ENCODE data around the gene DYNLT1.
"Not testable (repeated sequence)": the region's sequence is repeated elsewhere in the genome, so short reads cannot be mapped to it uniquely, and the experiment has no call there.

The DYNLT1 gene

DNA sequence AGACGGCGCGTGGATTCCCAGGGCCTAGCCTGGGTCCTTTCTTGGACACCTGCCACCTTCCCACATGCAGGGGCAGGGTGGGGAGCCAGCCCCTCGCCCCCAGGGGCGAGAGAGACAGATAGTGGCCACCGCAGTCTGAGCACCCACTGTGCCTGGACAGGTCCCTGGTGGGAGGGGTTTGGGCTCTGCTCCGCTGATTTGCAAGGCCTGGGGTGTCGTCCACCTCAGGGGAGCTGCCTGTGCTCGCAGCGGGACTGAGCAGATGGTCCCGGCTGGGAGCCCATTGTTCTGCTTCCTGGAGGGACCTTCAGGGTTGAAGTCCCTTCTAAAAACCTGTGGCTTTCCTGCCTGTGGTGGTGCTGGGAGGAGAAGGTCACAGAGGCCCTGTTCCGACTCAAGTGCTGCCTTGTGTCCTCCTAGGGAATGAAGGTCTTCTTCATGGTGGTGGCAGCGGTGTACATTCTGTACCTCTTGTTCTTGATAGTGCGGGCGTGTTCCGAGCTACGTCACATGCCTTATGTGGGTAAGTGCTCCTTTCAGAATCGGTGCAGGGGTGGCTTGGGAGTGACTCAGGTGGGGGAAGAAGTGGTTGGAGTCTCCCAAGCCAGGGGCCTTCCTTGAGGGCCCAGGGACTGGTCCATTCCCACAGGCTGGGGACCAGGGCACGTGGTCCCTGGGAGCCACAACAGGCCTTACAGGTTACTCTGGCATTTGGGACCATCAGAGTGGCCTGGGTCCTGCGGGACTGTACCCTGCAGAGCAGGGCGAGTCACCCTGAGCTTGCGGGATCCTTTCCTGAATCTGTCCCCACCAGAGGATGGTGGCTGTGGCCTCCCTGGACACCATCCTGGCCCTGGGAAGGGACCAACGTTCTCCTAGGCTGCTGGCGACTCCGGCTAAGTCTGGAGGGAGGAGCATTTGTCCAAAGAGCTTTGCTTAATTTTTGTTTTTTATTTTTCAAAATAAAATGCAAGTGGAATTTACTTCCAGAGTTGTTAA, 19.6 kb downstream of the DYNLT1 start:
- in situ Hi-C loops (cut with HindIII; ENCODE audit: low sequenced_read_pairs), result loop anchor here (5.0 kb wide), 1 partner anchor 67 kb away; no protein-coding TSS in a partner anchor

DNA sequence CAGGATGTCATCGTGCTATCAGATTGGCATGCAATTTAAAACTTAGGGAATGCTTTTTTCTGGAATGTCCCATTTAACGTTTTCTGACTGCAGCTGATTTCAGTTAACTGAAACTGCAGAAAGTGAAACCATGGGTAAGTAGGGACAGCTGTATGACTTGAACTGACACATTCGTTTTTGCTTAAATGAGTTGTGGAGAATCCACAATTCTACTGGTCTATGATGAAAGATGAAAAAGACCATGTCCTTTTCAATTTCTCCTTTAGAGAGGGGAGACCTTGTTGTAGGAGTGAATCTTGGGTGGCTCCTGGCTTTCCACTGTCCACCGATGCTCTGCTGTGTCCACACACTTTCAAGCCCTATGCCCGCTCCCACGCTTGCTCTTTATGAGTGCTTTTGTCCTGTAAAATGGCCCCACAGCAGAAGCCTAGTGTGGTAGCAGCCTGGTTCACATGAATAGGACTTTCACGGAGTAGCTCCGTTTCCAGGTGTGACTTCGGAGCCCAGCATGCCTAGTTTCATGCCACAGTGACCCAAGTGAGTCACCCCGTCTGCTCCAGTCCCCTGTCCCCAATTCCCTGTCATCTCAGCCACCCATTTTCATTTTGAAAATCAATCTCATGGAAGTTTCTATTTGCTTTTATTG, 21.9 kb downstream of the DYNLT1 start:
- in situ Hi-C loops (cut with HindIII; ENCODE audit: low sequenced_read_pairs), result no loop called here

DNA sequence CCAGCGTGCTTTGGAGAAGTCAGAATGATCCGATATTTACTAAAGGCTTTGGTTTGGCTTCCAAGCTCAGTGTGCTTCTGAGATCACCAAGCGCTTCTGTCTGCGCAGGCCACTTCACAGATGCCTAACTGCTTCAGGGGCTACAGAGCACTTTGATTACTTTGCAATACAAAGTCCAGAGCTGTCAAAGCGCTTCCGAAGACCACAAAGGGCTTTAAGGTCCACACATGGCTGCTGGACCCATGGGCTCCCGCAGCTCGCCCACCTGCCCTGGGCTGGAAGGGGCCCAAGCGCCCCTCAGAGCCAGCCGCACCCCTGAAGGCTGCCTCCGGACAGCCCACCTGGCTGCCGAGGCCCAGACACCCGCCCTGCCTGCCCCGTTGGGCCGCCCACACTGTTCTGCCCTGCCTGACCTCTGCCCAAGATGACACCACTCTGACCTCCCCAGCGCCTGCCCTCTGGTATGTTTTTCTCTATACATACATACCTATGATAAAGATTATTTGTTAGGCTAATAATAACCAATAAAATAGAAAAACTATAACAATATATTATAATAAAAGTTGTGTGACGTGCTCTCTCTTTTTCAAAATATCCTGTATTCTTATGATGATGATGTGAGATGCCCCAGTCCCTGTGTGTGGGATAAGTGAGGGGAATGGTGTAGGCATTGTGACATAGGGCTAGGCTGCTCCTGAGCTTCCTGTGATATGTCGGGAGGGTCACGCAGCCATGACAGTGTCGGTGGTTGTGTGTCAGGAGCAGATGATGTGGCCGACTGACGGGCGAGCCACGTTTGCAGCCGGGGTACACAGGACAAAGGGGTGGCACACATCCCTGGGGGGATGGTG, 22.6 kb downstream of the DYNLT1 start:
- in situ Hi-C loops (cut with HindIII; ENCODE audit: low sequenced_read_pairs), result no loop called here

DNA sequence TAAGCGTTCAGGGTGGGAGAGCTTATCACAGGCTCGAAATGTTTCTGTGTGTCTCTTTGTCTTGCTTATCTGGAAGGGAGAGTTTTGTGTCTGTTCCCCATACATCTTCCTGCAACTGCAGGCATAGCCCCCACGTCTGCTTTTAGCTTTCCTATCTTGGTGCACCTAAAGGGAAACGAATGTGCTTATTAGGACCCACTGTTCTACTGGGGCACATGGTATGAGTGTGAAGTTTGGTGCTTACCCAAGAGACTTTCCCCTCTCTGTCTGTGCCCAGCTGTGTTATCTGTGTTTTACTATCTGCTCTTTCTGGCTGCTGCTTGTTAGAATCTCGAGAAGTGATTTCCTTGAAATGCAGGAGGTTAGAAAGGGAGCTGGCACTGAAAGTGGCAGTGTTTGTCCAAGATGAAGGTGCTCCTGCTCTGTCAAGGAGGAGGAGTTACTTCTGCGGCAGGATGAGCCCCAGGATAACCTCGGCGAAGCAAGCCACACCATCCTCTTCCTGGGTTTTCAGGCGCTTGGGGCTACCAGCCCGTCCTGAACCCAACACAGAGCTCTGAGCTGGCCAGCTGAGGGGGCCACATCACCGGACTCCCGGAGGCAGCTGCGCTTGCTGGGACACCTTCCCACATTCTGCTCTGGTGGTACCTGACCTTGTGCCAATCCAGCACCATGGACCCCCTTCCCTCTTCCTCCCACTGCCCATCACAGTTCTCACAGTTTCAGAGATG, 23.4 kb downstream of the DYNLT1 start:
- in situ Hi-C loops (cut with HindIII; ENCODE audit: low sequenced_read_pairs), result no loop called here

DNA sequence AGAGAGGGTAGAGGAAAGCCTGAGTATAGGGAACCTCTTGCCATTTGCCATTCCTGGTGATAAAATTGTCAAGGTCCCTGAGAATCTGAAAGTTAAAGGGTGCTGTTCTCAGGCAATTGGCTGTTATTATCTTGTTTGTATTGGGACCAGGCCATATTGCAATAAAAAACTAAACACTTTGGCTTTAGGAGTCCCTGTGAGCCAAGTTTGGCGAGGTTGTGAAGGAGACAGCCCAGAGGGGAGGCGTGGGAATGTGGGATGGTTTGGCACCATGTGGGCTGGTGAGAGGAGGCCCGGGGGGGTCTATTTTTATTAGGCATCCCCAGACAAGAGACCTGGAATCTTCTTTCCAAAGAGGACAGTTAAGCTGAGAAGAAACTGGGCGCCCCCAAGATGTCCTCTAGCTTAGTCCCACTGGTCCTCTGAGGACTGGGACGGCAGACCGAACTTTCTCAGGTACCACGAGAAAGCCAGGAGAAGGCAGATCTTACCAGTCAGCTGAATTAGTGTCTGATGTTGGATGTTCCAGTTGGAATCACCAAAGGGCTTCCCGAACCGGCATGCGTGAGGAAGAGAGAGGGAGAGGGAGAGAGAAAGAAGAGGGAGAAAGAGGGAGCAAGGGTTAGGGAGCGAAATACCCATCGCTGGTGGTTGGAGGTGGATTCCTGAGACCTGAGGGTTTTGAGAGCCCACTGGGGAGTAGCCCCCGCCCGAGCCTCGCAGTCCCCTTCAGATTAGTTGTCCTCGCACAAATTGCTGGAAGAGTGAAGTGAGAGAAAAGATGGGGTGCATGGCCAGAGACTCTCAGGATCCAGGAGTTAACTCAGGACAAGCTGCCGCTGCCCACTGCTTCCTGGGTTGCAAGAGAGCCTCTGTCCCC, 24.4 kb downstream of the DYNLT1 start:
- in situ Hi-C loops (cut with HindIII; ENCODE audit: low sequenced_read_pairs), result no loop called here

DNA sequence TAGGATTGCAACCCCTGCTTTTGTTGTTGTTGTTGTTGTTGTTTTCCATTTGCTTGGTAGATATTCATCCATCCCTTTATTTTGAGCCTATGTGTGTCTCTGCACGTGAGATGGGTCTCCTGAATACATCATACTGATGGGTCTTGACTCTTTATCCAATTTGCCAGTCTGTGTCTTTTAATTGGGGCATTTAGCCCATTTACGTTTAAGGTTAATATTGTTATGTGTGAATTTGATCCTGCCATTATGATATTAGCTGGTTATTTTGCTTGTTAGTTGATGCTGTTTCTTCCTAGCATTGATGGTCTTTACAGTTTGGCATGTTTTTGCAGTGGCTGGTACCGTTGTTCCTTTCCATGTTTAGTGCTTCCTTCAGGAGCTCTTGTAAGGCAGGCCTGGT, 26.3 kb downstream of the DYNLT1 start:
- in situ Hi-C loops (cut with HindIII; ENCODE audit: low sequenced_read_pairs), result not testable (repeated sequence)

DNA sequence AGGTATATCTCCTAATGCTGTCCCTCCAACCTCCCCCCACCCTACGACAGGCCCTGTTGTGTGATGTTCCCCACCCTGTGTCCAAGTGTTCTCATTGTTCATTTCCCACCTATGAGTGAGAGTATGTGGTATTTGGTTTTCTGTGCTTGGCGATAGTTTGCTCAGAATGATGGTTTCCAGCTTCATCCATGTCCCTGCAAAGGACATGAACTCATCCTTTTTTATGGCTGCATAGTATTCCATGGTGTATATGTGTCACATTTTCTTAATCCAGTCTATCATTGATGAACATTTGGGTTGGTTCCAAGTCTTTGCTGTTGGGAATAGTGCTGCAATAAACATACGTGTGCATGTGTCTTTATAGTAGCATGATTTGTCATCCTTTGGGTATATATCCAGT, 29.9 kb downstream of the DYNLT1 start:
- in situ Hi-C loops (cut with HindIII; ENCODE audit: low sequenced_read_pairs), result not testable (repeated sequence)

DNA sequence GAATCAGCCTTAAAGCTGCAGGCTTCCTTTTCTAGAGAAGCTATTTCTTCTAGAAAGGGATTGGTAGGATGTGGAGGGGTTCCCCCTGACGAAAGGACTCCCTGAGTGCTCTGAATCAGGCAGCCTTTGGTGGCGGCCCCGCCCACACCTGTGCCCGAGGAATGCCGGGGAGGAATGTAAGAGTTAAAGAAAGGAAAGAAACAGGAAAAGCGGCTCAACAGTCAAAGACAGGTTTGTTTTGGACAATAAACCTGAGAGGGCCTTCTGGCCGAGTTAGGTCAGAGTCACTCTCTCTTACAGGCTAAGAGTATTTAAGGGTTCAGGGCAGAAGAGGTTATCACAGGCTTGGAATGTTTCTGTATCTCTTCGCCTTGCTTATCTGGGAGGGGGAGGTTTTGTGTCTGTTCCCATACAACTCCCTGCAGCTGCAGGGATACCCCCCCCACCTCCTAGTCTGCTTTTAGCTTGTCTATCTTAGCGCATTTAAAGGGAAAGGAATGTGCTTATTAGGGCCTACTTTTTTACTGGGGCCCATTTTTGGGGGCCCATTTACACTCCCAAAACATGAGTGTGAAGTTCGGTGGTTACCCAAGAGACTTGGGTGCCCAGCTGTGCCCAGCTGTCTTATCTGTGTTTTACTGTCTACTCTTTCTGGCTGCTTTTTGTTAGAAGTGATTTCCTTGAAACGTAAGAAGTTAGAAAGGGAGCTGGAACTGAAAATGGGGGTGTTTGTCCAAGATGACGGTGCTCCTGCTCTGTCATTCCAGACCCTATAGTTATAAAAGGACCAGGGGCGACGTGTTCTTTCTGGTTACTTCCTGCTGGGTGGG, 32.8 kb downstream of the DYNLT1 start:
- in situ Hi-C loops (cut with HindIII; ENCODE audit: low sequenced_read_pairs), result no loop called here

DNA sequence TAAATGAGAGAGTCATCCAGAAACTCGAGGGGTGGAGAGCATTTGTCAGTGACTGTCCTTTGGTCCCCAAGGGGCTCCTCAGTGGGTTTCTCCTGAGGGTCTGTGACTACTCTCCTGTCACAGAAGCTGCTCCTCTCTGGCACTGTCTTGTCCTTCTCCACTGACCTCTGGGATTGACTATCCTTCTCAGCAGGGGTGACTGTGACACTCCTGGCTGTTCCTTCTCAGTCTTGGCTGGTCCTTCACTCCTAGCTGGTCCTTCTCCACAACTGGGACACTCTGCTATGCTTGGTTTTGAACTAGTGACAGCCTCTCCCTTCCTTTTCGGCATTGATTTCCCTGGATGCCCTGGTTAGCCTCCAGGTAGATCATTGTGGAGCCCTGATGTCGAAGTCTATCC, 33.5 kb downstream of the DYNLT1 start:
- in situ Hi-C loops (cut with HindIII; ENCODE audit: low sequenced_read_pairs), result no loop called here

DNA sequence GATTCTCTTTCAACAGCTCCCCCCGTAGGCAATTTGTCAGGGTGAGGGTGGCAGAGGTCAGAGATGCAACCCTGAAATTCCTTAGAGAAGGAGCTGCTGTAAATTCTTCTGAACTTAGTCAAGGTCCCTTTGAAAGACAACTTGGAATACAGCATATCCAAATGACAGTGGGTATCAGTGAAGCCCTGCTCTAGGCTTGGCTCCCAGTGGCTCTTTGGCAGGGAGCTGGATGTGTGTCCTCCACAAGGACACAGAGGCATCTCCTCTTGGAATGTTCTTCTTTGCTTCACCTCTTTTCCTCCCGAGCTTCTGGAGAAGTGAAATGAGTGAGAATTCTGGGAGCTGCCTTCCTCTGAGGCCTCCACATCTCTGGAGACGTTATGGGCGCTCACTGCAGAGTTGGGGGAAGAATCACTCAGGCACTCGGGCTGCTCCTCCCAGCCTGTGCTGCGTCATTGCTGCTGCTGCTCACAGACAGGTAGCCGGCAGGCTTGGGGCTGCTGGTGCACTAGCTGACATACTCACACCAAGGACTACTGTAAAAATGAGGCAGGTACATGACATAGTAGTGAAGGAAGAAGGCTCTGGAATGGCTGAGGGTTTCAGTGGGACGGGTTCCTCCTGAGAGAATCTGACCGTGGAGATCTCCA, 34.1 kb downstream of the DYNLT1 start:
- in situ Hi-C loops (cut with HindIII; ENCODE audit: low sequenced_read_pairs), result no loop called here

DNA sequence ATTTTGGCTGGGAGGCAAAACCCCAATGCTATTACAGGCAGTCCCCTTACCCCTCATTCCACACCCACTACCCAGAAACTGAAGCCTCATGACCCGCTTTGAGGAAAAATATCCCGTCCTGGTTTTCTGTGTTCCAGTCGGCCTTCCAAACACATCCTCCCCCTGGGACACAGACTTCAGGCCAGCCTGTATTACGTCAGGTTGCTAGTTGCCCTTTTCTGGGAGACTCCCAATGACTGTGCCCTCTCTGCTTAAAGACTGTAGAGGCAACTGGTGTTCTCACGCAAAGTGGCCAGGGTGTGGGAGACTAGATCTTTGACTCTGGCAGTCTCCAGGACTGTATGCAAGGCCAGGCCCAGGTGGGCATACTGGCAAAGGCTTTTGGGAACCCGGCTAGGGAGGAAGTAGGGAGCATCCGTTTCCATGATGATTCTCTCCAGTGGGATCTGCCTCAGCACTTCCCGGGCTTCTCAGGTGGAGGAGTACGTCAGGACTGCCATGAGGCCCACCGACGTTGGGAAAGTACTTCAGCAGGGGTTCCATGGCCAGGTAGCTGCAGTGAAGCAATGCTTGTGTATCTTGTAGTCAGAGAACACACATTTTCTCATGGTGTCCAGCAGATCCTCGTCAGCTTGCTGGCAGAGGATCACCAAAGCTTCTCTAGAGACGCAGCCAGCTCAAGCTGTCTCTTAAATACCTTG, 34.9 kb downstream of the DYNLT1 start:
- in situ Hi-C loops (cut with HindIII; ENCODE audit: low sequenced_read_pairs), result no loop called here

DNA sequence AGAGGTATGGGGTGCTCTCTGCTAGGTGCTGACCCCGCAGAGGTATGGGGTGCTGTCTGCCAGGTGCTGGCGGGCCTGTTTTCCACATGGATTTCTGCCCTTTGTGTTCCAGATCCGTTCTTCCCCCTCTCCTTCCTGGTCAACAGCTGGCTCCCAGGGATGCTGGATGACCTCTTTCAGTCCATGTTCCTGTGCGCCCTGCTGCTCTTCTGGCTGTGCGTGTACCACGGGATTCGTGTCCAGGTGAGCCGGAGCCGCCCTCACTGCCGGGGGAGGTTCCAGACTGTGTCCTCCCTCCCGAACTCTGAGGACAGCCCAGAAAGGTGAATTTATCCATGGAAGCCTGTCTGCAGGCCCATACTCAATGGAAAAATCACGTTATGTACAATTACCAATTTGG, 36.3 kb downstream of the DYNLT1 start:
- in situ Hi-C loops (cut with HindIII; ENCODE audit: low sequenced_read_pairs), result no loop called here

DNA sequence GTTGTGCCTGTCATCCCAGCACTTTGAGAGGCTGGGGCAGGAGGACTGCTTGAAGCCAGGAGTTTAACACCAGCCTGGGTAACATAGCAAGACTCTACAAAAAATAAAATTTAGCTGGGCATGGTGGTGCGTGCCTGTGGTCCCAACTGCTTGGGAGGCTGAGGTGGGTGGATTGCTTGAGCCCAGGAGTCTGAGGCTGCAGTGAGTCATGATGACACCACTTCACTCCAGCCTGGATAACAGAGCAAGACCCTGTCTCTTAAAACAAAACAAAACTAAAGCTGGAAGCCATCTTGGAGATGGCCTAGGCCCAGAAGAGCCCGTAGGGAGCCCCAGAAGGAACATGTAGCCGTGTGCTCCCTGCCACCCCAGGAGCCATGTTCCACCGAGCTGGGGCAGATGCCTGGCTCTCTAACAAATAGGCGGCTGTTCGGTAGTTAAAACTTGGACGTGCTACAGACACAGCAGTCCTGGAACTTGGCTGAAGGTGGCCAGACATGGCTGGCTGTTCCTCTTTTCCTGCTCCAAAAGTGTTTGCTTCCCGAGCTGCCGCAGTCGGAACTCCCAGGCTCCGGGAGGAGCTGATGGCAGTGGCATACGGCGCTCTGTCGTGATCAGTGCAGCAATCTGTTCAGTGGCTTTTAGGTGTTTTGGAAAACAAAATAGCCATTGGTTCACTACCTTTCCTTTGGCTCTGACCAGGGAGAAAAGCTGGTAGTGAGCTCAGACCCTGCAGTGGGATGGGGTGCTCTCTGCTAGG, 37.0 kb downstream of the DYNLT1 start:
- in situ Hi-C loops (cut with HindIII; ENCODE audit: low sequenced_read_pairs), result no loop called here

DNA sequence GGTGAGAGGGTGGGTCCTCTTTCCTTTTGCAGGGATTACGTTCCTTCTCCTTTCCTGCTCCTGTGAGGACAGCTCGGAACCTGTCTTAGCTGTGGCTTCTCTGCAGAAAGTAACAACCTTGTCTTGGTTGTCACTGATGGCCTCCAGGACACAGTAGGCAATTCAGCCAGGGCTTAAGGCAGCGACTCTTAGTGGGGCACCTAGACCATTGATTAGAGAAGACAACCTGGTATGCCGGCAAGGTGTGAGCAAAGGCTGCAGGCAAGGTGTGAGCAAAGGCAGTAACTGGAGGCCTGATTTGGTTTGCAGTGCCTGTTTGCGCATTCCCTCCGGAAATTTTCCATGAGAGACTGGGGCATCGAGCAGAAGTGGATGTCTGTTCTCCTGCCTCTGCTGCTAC, 37.6 kb downstream of the DYNLT1 start:
- in situ Hi-C loops (cut with HindIII; ENCODE audit: low sequenced_read_pairs), result no loop called here

DNA sequence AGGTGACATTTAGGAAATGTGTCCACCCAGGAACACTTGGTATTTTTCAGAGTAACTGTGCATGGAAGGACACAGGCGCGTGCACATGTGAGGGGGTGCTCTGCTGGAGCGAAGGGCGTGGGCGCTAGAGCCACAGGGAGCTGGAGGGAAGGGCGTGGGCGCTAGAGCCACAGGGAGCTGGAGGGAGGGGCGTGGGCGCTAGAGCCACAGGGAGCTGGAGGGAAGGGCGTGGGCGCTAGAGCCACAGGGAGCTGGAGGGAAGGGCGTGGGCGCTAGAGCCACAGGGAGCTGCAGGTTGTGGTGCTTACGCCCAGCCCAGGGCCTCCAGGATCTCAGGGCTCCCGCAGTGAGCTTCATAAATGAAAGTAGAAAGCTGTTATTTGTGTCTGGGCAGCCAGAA, 38.5 kb downstream of the DYNLT1 start:
- in situ Hi-C loops (cut with HindIII; ENCODE audit: low sequenced_read_pairs), result not testable (repeated sequence)

DNA sequence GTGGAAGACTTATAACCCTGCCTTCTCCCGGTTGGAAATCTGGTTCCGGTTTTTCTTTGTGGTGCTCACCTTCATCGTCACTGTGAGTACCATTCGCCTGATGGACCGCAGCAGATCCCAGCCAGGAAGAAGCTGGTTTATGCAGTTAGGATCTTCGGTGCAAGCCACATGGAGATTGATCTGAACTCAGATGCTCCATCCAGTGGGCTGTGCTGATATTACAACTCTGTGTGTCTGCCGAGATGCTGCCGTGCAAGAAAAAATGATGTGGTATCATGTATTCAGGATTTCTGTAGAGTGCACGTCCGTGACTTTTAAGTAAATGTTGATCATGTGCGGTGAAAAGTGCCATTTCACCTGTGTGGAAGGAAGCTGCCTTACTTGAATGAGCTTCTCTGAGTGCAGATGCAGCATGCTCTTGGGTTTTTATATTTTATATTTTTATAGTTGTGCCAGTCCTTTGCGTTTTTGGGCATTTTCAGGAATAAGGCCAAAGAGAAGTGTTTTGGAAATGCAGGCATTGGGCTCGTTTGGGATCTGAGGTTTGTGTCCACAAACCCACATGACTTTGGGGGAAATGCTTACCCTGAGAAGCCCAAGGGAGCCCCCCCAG, 39.2 kb downstream of the DYNLT1 start:
- in situ Hi-C loops (cut with HindIII; ENCODE audit: low sequenced_read_pairs), result no loop called here

DNA sequence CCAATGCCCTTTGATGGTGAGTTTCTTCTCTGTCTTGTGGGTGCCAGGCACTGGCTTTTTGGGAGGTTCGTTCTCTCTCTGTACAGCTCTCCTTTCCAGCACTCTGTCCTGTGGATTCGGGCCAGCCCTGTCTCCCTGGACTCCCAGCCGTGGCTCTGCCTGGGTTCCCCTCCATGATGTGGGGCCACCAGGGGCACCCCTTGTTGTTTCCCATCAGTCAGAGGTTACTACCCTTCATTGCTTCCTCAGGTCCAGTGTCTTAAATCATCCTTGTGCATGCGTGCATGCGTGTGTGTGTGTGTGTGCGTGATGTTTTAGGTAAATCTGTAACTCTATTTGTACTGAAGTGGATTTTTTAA, 40.5 kb downstream of the DYNLT1 start:
- in situ Hi-C loops (cut with HindIII; ENCODE audit: low sequenced_read_pairs), result no loop called here

Measured in endothelial cell of hepatic sinusoid (primary cell).